Measurements from ENCODE around the gene TMCC2. TPM values are rescaled to one million over a fixed set of nuclear protein-coding genes. Genes with fewer than 3 reads are reported as not detected.

TMCC2 gene
- total RNA-seq, 6 donors from 2014 or later = 1.3 to 7.2 (median 3.8) TPM

DNA sequence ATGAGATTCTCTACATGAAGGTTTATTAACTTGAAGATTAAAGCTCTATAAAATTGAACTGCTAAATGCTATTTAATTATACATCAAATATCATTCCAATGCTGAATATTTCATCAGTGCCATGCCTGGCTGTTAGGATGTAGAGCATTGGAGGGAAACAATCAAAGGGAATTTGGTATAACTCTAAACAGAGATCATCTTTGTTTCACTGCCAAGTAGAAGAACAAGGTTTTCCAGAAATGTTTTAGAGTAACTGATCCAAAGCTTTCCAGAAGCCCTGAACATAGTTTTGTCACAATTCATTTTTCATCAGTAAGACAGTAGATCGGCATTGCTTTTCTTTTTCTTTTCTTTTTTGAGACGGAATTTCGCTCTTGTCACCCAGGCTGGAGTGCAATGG, 10.3 kb upstream of the TMCC2 start:
- Histone ChIP-seq H3K36me3 (no peaks in the 10 kb centered on the region), H3K27ac (no peak overlapping the region), H3K4me1 (no peaks in the 10 kb centered on the region), H3K27me3 (no peaks in the 10 kb centered on the region), H3K4me3 (no peak overlapping the region), H3K9me3 (no peaks in the 10 kb centered on the region)
- DNase-seq (no peak), ATAC-seq (ENCODE audit: low FRiP score in 2 of 2) (no peak)
- WGBS, 2 donors = 57 to 72% methylated on average over 3 of the region's 3 CpGs
- TF ChIP-seq POLR2AphosphoS5 (IDR thresholded peaks at IDR 0.05) (no peak), EP300 (IDR thresholded peaks at IDR 0.05) (no peak), POLR2A (IDR thresholded peaks at IDR 0.05) (no peak)
- TF ChIP-seq, protein P1, sequence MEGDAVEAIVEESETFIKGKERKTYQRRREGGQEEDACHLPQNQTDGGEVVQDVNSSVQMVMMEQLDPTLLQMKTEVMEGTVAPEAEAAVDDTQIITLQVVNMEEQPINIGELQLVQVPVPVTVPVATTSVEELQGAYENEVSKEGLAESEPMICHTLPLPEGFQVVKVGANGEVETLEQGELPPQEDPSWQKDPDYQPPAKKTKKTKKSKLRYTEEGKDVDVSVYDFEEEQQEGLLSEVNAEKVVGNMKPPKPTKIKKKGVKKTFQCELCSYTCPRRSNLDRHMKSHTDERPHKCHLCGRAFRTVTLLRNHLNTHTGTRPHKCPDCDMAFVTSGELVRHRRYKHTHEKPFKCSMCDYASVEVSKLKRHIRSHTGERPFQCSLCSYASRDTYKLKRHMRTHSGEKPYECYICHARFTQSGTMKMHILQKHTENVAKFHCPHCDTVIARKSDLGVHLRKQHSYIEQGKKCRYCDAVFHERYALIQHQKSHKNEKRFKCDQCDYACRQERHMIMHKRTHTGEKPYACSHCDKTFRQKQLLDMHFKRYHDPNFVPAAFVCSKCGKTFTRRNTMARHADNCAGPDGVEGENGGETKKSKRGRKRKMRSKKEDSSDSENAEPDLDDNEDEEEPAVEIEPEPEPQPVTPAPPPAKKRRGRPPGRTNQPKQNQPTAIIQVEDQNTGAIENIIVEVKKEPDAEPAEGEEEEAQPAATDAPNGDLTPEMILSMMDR (IDR thresholded peaks at IDR 0.05) = no peak

- H3K9me3 ChIP-seq = no peaks in the 10 kb centered on the region
- 61% methylated on average over 2 of the region's 2 CpGs for WGBS, 2 donors
- no peak overlapping the region for H3K27ac ChIP-seq
- no peak for TF ChIP-seq POLR2A (IDR thresholded peaks at IDR 0.05)
- TF ChIP-seq, protein P1 (IDR thresholded peaks at IDR 0.05) = no peak
- no peak for TF ChIP-seq EP300 (IDR thresholded peaks at IDR 0.05)
- no peak for TF ChIP-seq POLR2AphosphoS5 (IDR thresholded peaks at IDR 0.05)
- ATAC-seq (ENCODE audit: low FRiP score in 2 of 2) = no peak
- no peaks in the 10 kb centered on the region for H3K27me3 ChIP-seq
- H3K4me1 ChIP-seq = no peaks in the 10 kb centered on the region
- no peak overlapping the region for H3K4me3 ChIP-seq
- H3K36me3 ChIP-seq = no peaks in the 10 kb centered on the region
- DNase-seq = no peak
Observed at GRCh38 chr1:205220421-205220820, 7.3 kb upstream of the TMCC2 start.

- Histone ChIP-seq H3K9me3 (no peaks in the 10 kb centered on the region), H3K27ac (no peak overlapping the region), H3K27me3 (no peaks in the 10 kb centered on the region), H3K4me3 (no peak overlapping the region), H3K4me1 (peaks cover 13 to 25% (median 22%) of the 10 kb centered on the region in 4 donors), H3K36me3 (no peaks in the 10 kb centered on the region)
- ATAC-seq (ENCODE audit: low FRiP score in 2 of 2) (no peak), DNase-seq (no peak)
- TF ChIP-seq EP300 (IDR thresholded peaks at IDR 0.05) (no peak), POLR2A (IDR thresholded peaks at IDR 0.05) (no peak), POLR2AphosphoS5 (IDR thresholded peaks at IDR 0.05) (no peak)
- TF ChIP-seq, protein P1 (IDR thresholded peaks at IDR 0.05) = no peak
Observed at GRCh38 chr1:205224736-205225135, 3.0 kb upstream of the TMCC2 start.

DNA sequence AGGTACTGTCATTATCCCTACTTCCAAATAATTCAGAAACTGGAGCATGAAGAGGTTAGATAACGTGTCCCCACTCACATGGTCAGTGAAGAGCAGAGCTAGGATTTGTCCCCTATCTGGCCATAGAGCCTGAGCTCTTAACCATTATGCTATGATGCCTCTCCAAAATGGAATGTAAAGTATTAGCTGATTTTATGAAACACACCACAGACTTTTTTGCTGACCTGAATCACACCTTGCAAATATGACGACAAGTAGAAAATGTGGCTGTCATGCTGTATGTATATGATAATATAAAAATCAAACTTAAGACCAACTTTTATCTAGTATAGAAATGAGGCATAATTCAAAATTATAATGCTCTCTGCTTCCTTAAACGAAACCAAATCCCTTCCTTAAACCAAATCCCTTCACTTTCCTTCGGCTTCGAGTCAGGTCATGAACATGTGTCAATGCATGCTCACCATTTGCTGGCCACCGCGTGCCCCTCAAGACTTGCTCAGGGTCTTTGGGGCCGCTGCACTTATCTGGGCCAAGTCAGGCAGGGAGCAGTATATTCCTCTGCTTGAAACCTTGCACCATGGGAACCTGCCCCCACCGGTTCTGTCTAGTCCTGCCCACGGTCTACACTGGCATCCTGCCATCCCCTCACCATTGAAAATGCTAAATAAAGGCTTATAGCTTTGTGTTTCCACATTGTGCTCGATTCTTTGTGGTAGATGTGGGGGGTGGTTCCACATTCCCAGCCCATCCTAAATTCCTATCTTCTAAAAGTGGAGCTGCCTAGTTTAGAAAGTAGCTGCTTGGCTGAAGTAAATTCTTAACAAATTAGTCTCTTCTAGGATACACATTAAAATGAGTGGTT, 1.6 kb upstream of the TMCC2 start:
- Histone ChIP-seq H3K4me1 (peaks cover 22 to 36% (median 30%) of the 10 kb centered on the region in 4 donors), H3K27ac (no peak overlapping the region), H3K36me3 (no peaks in the 10 kb centered on the region), H3K4me3 (no peak overlapping the region), H3K27me3 (no peaks in the 10 kb centered on the region), H3K9me3 (no peaks in the 10 kb centered on the region)
- TF ChIP-seq, protein P1 (IDR thresholded peaks at IDR 0.05) = no peak
- TF ChIP-seq POLR2A (IDR thresholded peaks at IDR 0.05) = no peak
- no peak for TF ChIP-seq POLR2AphosphoS5 (IDR thresholded peaks at IDR 0.05)
- TF ChIP-seq EP300 (IDR thresholded peaks at IDR 0.05) = no peak
- 57 to 61% methylated on average over 11 of the region's 11 CpGs for WGBS, 2 donors
- no peak for DNase-seq
- ATAC-seq (ENCODE audit: low FRiP score in 2 of 2) = no peak

Measured in upper lobe of left lung (tissue), 6 donors.